Naive thymus-derived CD4-positive, alpha-beta T cell (primary cell): ENCODE data around the gene KRTAP1-3. TPM values are rescaled to one million over a fixed set of nuclear protein-coding genes. Genes with fewer than 3 reads are reported as not detected.
"Not testable (repeated sequence)": the region's sequence is repeated elsewhere in the genome, so short reads cannot be mapped to it uniquely, and the experiment has no call there.

Experiments
- ATAC-seq: fragments of 150-1000 bp; cut with Tn5 transposase; 2 replicates; pipeline ENCODE4 v1.10.0; 2021; ENCODE audit warnings: mild to moderate bottlenecking, moderate library complexity
- CTCF ChIA-PET: fragments of 350-600 bp; sonication (Branson Sonifier 250); formaldehyde crosslinking; loops from one replicate; lab custom pipeline; 2021; ENCODE audit warnings: antibody characterized with exemption; lab: Charles Lee
- POLR2A ChIA-PET: fragments of 350-600 bp; sonication (Branson Sonifier 250); formaldehyde crosslinking; loops from one replicate; lab custom pipeline; 2021; ENCODE audit warnings: antibody characterized with exemption, inconsistent platforms; lab: Charles Lee
- DNase-seq, 9 donors: peaks; one replicate each; pipeline versions ENCODE4 v3.0.0 to v3.0.0-alpha.2; 2020 to 2022; ENCODE audit warnings: mixed read lengths in 1 of 9
- H3K27ac ChIP-seq: one replicate; pipeline ENCODE4 v1.7.0; 2013; ENCODE audit warnings: mild to moderate bottlenecking, low read depth, low read length, moderate library complexity
- H3K27me3 ChIP-seq, 2 donors: one replicate each; pipeline ENCODE4 v1.7.0; 2013; ENCODE audit warnings: low read length in 2 of 2, mild to moderate bottlenecking in 2 of 2, moderate library complexity in 2 of 2; ENCODE audit not compliant: control insufficient read depth in 2 of 2, insufficient read depth in 2 of 2
- H3K36me3 ChIP-seq, 3 experiments: 1 replicate in 2 of 3; 2 replicates in 1 of 3; pipeline ENCODE4 v1.7.0; 2013; ENCODE audit warnings: low read length in 3 of 3, mild to moderate bottlenecking in 3 of 3, moderate library complexity in 1 of 3; ENCODE audit not compliant: insufficient read depth in 3 of 3, control insufficient read depth in 2 of 3
- H3K4me1 ChIP-seq, 2 donors: one replicate each; pipeline ENCODE4 v1.7.0; 2013; ENCODE audit warnings: low read length in 2 of 2, mild to moderate bottlenecking in 2 of 2, moderate library complexity in 1 of 2; ENCODE audit not compliant: control insufficient read depth in 2 of 2, insufficient read depth in 2 of 2
- H3K4me3 ChIP-seq: 2 replicates; pipeline ENCODE4 v1.7.0; 2013; ENCODE audit warnings: mild to moderate bottlenecking, low read length
- H3K9me3 ChIP-seq, 3 experiments: 1 replicate in 2 of 3; 2 replicates in 1 of 3; pipeline ENCODE4 v1.7.0; 2013; ENCODE audit warnings: low read length in 3 of 3; ENCODE audit not compliant: control insufficient read depth in 2 of 3
- H3K27ac Mint-ChIP-seq, 9 donors: one replicate each; pipeline ENCODE4 v1.8.0; 2020 to 2022; ENCODE audit warnings: mixed read lengths in 9 of 9, mild to moderate bottlenecking in 8 of 9, moderate library complexity in 5 of 9, inconsistent platforms in 2 of 9
- H3K27me3 Mint-ChIP-seq, 5 donors: one replicate each; pipeline ENCODE4 v1.8.0; 2021 to 2022; ENCODE audit warnings: mixed read lengths in 5 of 5, mild to moderate bottlenecking in 1 of 5
- H3K36me3 Mint-ChIP-seq, 5 donors: one replicate each; pipeline ENCODE4 v1.8.0; 2020 to 2022; ENCODE audit warnings: mixed read lengths in 5 of 5, mild to moderate bottlenecking in 3 of 5, inconsistent platforms in 1 of 5
- H3K4me1 Mint-ChIP-seq, 7 donors: one replicate each; pipeline ENCODE4 v1.8.0; 2020 to 2022; ENCODE audit warnings: mixed read lengths in 7 of 7, mild to moderate bottlenecking in 3 of 7, inconsistent platforms in 1 of 7
- H3K4me3 Mint-ChIP-seq, 10 donors: one replicate each; pipeline ENCODE4 v1.8.0; 2020 to 2022; ENCODE audit warnings: mild to moderate bottlenecking in 10 of 10, mixed read lengths in 10 of 10, moderate library complexity in 6 of 10, inconsistent platforms in 2 of 10
- H3K9me3 Mint-ChIP-seq, 11 donors: one replicate each; pipeline ENCODE4 v1.8.0; 2020 to 2022; ENCODE audit warnings: mixed read lengths in 11 of 11, mild to moderate bottlenecking in 4 of 11, inconsistent platforms in 1 of 11, moderate library complexity in 1 of 11
- intact Hi-C, 2 donors: fragments of 100-400 bp; cut with micrococcal nuclease; formaldehyde crosslinking; loops; one replicate each; pipeline ENCODE4 v1.15.1; 2023
- polyA plus RNA-seq, 2 donors: library from polyadenylated mRNA; unstranded; fragments of 300-500 nt; fragmentation: Illumina TruSeq; gene quantifications; one replicate each; pipeline ENCODE4 v1.2.3, GENCODE V29; 2021
- total RNA-seq, 6 experiments: library from RNA in 5 of 6; stranded (reverse) in 5 of 6; gene quantifications; 1 replicate in 5 of 6; 2 replicates in 1 of 6; pipeline ENCODE4 v1.2.3 and lab custom pipeline; 2021 to 2026

Gene KRTAP1-3
- total and polyA plus RNA-seq, 7 experiments from 2014 or later: not detected

- H3K4me1 ChIP-seq, H3K9me3 ChIP-seq, H3K4me1 Mint-ChIP-seq, ATAC-seq, H3K27ac ChIP-seq, POLR2A ChIA-PET, DNase-seq, H3K9me3 Mint-ChIP-seq, intact Hi-C loops, H3K27me3 ChIP-seq, H3K36me3 Mint-ChIP-seq, H3K36me3 ChIP-seq, H3K27ac Mint-ChIP-seq, H3K4me3 ChIP-seq, H3K4me3 Mint-ChIP-seq, CTCF ChIA-PET: not testable (repeated sequence)
- H3K27me3 Mint-ChIP-seq: peaks cover 16 to 34% (median 28%) of the 10 kb centered on the region in 5 donors
These were observed 20.5 kb upstream of the KRTAP1-3 start, which contains the start of gene KRTAP2-2 for GRCh38 chr17:41055130-41055529. Gene KRTAP2-2, minus strand, starts transcription at chr17:41055230. Its CDS starts 19 bp downstream, at chr17:41055211.

- H3K27ac ChIP-seq, H3K4me3 Mint-ChIP-seq, H3K36me3 Mint-ChIP-seq, CTCF ChIA-PET, H3K27me3 ChIP-seq, ATAC-seq, H3K4me1 ChIP-seq, H3K36me3 ChIP-seq, H3K27ac Mint-ChIP-seq, DNase-seq, H3K9me3 Mint-ChIP-seq, H3K9me3 ChIP-seq, H3K4me1 Mint-ChIP-seq, H3K4me3 ChIP-seq, intact Hi-C loops: not testable (repeated sequence)
- peaks cover 13 to 36% (median 24%) of the 10 kb centered on the region in 5 donors for H3K27me3 Mint-ChIP-seq
- POLR2A ChIA-PET: interaction anchor here (0.6 kb wide), 1 partner anchor 1758 kb away, joined by 4 read pairs; no protein-coding TSS in a partner anchor
These were observed 19.9 kb upstream of the KRTAP1-3 start for GRCh38 chr17:41054556-41054955.

GRCh38 chr17:41054025-41054424 is 19.4 kb upstream of the KRTAP1-3 start:
- peaks cover 0 to 8% (median 0%) of the 10 kb centered on the region in 11 donors for H3K9me3 Mint-ChIP-seq
- no peak overlapping the region for H3K27ac Mint-ChIP-seq
- H3K4me1 ChIP-seq: no peaks in the 10 kb centered on the region
- ATAC-seq (no peak), DNase-seq (no peak)
- H3K4me3 Mint-ChIP-seq: no peak overlapping the region
- no peaks in the 10 kb centered on the region for H3K36me3 ChIP-seq
- peaks cover 8 to 31% (median 20%) of the 10 kb centered on the region in 5 donors for H3K27me3 Mint-ChIP-seq
- intact Hi-C loops: no loop called here
- peaks cover 0 to 3% (median 0%) of the 10 kb centered on the region in 5 donors for H3K36me3 Mint-ChIP-seq
- H3K9me3 ChIP-seq: no peaks in the 10 kb centered on the region
- H3K27ac ChIP-seq: no peak overlapping the region
- H3K4me1 Mint-ChIP-seq: no peaks in the 10 kb centered on the region
- POLR2A ChIA-PET: no interaction called here
- H3K4me3 ChIP-seq: no peak overlapping the region
- no peaks in the 10 kb centered on the region for H3K27me3 ChIP-seq
- CTCF ChIA-PET: no interaction called here

GRCh38 chr17:41052566-41052965 is 17.9 kb upstream of the KRTAP1-3 start:
- H3K4me1 ChIP-seq: no peaks in the 10 kb centered on the region
- H3K4me3 ChIP-seq: no peak overlapping the region
- H3K9me3 ChIP-seq: no peaks in the 10 kb centered on the region
- Mint-ChIP-seq H3K9me3 (peaks cover 0 to 6% (median 0%) of the 10 kb centered on the region in 11 donors), H3K27me3 (peaks cover 4 to 20% (median 13%) of the 10 kb centered on the region in 5 donors), H3K27ac (no peak overlapping the region), H3K4me1 (no peaks in the 10 kb centered on the region), H3K4me3 (no peak overlapping the region), H3K36me3 (peaks cover 0 to 2% (median 0%) of the 10 kb centered on the region in 5 donors)
- no peak for DNase-seq
- no peaks in the 10 kb centered on the region for H3K36me3 ChIP-seq
- no peak overlapping the region for H3K27ac ChIP-seq
- POLR2A ChIA-PET: no interaction called here
- no peak for ATAC-seq
- intact Hi-C loops: no loop called here
- CTCF ChIA-PET: no interaction called here
- no peaks in the 10 kb centered on the region for H3K27me3 ChIP-seq

- ATAC-seq (no peak), DNase-seq (no peak)
- intact Hi-C loops: loop anchor here in 1 of 2 donors (5.0 kb wide), 1 partner anchor 113 kb away; the partner anchor contains the start of gene KRTAP4-4
- no peak overlapping the region for H3K4me3 ChIP-seq
- Mint-ChIP-seq H3K4me3 (no peak overlapping the region), H3K4me1 (no peaks in the 10 kb centered on the region), H3K36me3 (no peaks in the 10 kb centered on the region), H3K27ac (no peak overlapping the region), H3K27me3 (peaks cover 13 to 23% (median 18%) of the 10 kb centered on the region in 5 donors), H3K9me3 (peaks cover 0 to 3% (median 0%) of the 10 kb centered on the region in 11 donors)
- H3K4me1 ChIP-seq: no peaks in the 10 kb centered on the region
- no peaks in the 10 kb centered on the region for H3K36me3 ChIP-seq
- ChIA-PET POLR2A (interaction anchor here (0.7 kb wide), 1 partner anchor 409 kb away, joined by 3 read pairs; no protein-coding TSS in a partner anchor), CTCF (no interaction called here)
- H3K27me3 ChIP-seq: no peaks in the 10 kb centered on the region
- H3K9me3 ChIP-seq: no peaks in the 10 kb centered on the region
- no peak overlapping the region for H3K27ac ChIP-seq
These were observed 14.4 kb upstream of the KRTAP1-3 start for GRCh38 chr17:41049110-41049509.

GRCh38 chr17:41048441-41048840 is 13.8 kb upstream of the KRTAP1-3 start:
- H3K9me3 ChIP-seq: no peaks in the 10 kb centered on the region
- no peaks in the 10 kb centered on the region for H3K27me3 ChIP-seq
- H3K27ac ChIP-seq: no peak overlapping the region
- H3K4me1 ChIP-seq: no peaks in the 10 kb centered on the region
- DNase-seq: no peak
- H3K36me3 ChIP-seq: no peaks in the 10 kb centered on the region
- H3K9me3 Mint-ChIP-seq: peaks cover 0 to 7% (median 2%) of the 10 kb centered on the region in 11 donors
- no peaks in the 10 kb centered on the region for H3K4me1 Mint-ChIP-seq
- ChIA-PET POLR2A (no interaction called here), CTCF (no interaction called here)
- intact Hi-C loops: loop anchor here in 1 of 2 donors (5.0 kb wide), 1 partner anchor 114 kb away; the partner anchor contains the start of gene KRTAP4-4
- no peak for ATAC-seq
- H3K27ac Mint-ChIP-seq: no peak overlapping the region
- no peak overlapping the region for H3K4me3 ChIP-seq
- H3K36me3 Mint-ChIP-seq: peaks cover 0 to 2% (median 0%) of the 10 kb centered on the region in 5 donors
- peaks cover 13 to 23% (median 18%) of the 10 kb centered on the region in 5 donors for H3K27me3 Mint-ChIP-seq
- no peak overlapping the region for H3K4me3 Mint-ChIP-seq
